ENCODE results near the gene CDK2AP2.
"Not testable (repeated sequence)": the region's sequence is repeated elsewhere in the genome, so short reads cannot be mapped to it uniquely, and the experiment has no call there.

CDK2AP2 gene

DNA sequence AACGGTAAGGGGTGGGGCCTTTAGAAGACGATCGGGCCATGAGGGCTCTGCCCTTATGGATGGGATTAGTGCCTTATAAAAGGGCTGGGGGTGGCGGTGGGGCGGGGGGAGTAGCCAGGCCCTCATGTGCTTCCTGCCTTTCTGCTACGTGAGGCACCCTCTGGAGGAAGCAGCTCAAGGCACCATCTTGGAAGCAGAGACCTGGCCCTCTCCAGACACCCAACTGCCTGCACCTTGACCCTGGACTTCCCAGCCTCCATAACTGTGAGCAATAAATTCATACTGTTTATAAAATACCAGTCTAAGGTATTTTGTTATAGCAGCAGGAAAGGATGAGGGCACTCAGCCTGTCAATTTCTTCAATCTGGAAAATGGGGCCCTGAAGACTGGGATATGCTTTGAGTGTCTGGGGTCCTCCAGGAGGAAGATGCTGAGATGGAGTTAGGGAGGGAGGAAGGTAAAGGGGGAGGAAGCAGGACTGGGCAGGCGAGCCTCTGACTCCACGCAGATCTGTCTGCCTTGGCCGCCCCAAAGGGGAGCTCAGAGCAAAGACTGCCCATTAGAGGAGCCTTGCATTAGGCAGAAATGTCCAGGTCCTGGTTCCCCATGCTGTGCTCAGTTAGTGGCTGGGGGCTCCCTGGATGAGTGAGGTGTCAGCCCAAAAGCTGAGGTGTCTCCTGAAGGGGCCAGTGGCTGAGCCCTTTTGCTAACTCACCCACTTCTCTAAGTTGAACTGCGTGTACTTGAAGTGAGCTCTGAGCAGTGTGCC, 10.0 kb upstream of the CDK2AP2 start:
- Histone ChIP-seq H3K79me2 (ENCODE audit: insufficient read depth, low read length) (no peaks in the 10 kb centered on the region), H3K27me3 (ENCODE audit: insufficient read depth, low read length, poor library complexity, severe bottlenecking) (no peaks in the 10 kb centered on the region), H3K4me1 (ENCODE audit: insufficient read depth, low read length, poor library complexity, severe bottlenecking) (no peaks in the 10 kb centered on the region), H3K4me2 (ENCODE audit: low read depth, low read length, poor library complexity, severe bottlenecking) (no peak overlapping the region), H3K4me3 (ENCODE audit: low read length, poor library complexity, severe bottlenecking) (no peak overlapping the region), H3K9ac (ENCODE audit: low read depth, low read length, poor library complexity, severe bottlenecking) (no peak overlapping the region), H3K36me3 (ENCODE audit: insufficient read depth, low read length) (no peaks in the 10 kb centered on the region), H3F3A (ENCODE audit: low read depth) (no peaks in the 10 kb centered on the region), H3K9me2 (replicated peaks; ENCODE audit: low read depth, low read length) (no peaks in the 10 kb centered on the region), H4K20me1 (ENCODE audit: insufficient read depth, low read length, poor library complexity, severe bottlenecking) (no peaks in the 10 kb centered on the region), H2AFZ (ENCODE audit: low read length) (no peak overlapping the region), H3K9me3 (ENCODE audit: insufficient read depth, low read depth, low read length) (no peaks in the 10 kb centered on the region)
- TF ChIP-seq, protein P1, sequence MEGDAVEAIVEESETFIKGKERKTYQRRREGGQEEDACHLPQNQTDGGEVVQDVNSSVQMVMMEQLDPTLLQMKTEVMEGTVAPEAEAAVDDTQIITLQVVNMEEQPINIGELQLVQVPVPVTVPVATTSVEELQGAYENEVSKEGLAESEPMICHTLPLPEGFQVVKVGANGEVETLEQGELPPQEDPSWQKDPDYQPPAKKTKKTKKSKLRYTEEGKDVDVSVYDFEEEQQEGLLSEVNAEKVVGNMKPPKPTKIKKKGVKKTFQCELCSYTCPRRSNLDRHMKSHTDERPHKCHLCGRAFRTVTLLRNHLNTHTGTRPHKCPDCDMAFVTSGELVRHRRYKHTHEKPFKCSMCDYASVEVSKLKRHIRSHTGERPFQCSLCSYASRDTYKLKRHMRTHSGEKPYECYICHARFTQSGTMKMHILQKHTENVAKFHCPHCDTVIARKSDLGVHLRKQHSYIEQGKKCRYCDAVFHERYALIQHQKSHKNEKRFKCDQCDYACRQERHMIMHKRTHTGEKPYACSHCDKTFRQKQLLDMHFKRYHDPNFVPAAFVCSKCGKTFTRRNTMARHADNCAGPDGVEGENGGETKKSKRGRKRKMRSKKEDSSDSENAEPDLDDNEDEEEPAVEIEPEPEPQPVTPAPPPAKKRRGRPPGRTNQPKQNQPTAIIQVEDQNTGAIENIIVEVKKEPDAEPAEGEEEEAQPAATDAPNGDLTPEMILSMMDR (conservative IDR thresholded peaks at IDR 0.05; ENCODE audit: low read length) = no peak

DNA sequence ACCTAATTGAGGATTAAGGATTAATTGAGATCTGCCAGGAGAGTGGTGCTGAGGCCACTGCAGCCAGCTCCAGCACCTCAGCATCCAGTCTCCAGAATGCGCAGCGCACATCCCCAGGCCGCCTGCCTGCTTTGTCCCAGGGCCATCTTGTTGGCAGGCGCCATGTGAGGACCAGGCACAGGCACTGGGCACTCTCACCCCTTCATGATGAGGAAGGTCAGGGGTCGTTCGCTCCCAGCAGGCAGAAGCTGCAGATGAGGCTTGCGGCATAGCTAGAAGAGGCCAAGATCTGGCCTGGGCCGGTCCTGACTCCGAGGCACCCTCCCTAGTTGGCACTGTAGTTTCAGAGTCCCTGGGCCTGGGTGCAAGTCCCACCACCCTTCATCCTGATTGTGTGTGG, 8.8 kb upstream of the CDK2AP2 start:
- H3F3A ChIP-seq (ENCODE audit: low read depth) = no peaks in the 10 kb centered on the region
- no peaks in the 10 kb centered on the region for H4K20me1 ChIP-seq (ENCODE audit: insufficient read depth, low read length, poor library complexity, severe bottlenecking)
- H3K36me3 ChIP-seq (ENCODE audit: insufficient read depth, low read length) = no peaks in the 10 kb centered on the region
- H3K27me3 ChIP-seq (ENCODE audit: insufficient read depth, low read length, poor library complexity, severe bottlenecking) = no peaks in the 10 kb centered on the region
- H3K4me2 ChIP-seq (ENCODE audit: low read depth, low read length, poor library complexity, severe bottlenecking) = no peak overlapping the region
- no peak overlapping the region for H3K4me3 ChIP-seq (ENCODE audit: low read length, poor library complexity, severe bottlenecking)
- no peak overlapping the region for H2AFZ ChIP-seq (ENCODE audit: low read length)
- H3K4me1 ChIP-seq (ENCODE audit: insufficient read depth, low read length, poor library complexity, severe bottlenecking) = no peaks in the 10 kb centered on the region
- TF ChIP-seq EZH2phosphoT487 (IDR thresholded peaks at IDR 0.05; ENCODE audit: borderline replicate concordance) = no peak
- TF ChIP-seq, protein P1 (conservative IDR thresholded peaks at IDR 0.05; ENCODE audit: low read length) = no peak
- no peaks in the 10 kb centered on the region for H3K79me2 ChIP-seq (ENCODE audit: insufficient read depth, low read length)
- H3K9ac ChIP-seq (ENCODE audit: low read depth, low read length, poor library complexity, severe bottlenecking) = no peak overlapping the region
- no peaks in the 10 kb centered on the region for H3K9me2 ChIP-seq (replicated peaks; ENCODE audit: low read depth, low read length)
- H3K9me3 ChIP-seq (ENCODE audit: insufficient read depth, low read depth, low read length) = no peaks in the 10 kb centered on the region

DNA sequence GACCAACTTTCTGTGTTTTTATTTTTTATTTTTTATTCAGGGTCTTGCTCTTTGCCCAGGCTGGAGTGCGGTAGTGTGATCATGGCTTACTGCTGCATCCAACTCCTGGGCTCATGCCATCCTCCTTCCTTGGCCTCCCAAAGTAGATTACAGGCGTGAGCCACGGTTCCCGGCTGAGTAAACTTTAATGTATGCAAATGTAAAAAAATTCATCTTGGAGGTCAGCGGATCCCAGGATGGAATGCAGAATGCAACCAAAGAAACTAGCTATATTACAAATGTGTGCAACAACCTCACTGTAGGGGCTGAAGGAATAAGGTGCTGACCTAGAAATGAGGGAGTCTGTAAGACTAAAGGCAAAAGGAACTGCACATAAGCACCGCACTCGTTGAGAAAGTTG, 6.2 kb upstream of the CDK2AP2 start:
- Histone ChIP-seq H3F3A (ENCODE audit: low read depth) (no peaks in the 10 kb centered on the region), H3K4me1 (ENCODE audit: insufficient read depth, low read length, poor library complexity, severe bottlenecking) (peaks cover under 1% of the 10 kb centered on the region), H3K4me2 (ENCODE audit: low read depth, low read length, poor library complexity, severe bottlenecking) (no peak overlapping the region), H3K9ac (ENCODE audit: low read depth, low read length, poor library complexity, severe bottlenecking) (no peak overlapping the region), H3K9me3 (ENCODE audit: insufficient read depth, low read depth, low read length) (no peaks in the 10 kb centered on the region), H2AFZ (ENCODE audit: low read length) (no peak overlapping the region), H3K9me2 (replicated peaks; ENCODE audit: low read depth, low read length) (no peaks in the 10 kb centered on the region), H3K4me3 (ENCODE audit: low read length, poor library complexity, severe bottlenecking) (no peak overlapping the region), H3K36me3 (ENCODE audit: insufficient read depth, low read length) (no peaks in the 10 kb centered on the region), H4K20me1 (ENCODE audit: insufficient read depth, low read length, poor library complexity, severe bottlenecking) (no peaks in the 10 kb centered on the region), H3K79me2 (ENCODE audit: insufficient read depth, low read length) (no peaks in the 10 kb centered on the region), H3K27me3 (ENCODE audit: insufficient read depth, low read length, poor library complexity, severe bottlenecking) (no peaks in the 10 kb centered on the region)
- TF ChIP-seq EZH2phosphoT487 (IDR thresholded peaks at IDR 0.05; ENCODE audit: borderline replicate concordance) = no peak
- TF ChIP-seq, protein P1 (conservative IDR thresholded peaks at IDR 0.05; ENCODE audit: low read length) = no peak

DNA sequence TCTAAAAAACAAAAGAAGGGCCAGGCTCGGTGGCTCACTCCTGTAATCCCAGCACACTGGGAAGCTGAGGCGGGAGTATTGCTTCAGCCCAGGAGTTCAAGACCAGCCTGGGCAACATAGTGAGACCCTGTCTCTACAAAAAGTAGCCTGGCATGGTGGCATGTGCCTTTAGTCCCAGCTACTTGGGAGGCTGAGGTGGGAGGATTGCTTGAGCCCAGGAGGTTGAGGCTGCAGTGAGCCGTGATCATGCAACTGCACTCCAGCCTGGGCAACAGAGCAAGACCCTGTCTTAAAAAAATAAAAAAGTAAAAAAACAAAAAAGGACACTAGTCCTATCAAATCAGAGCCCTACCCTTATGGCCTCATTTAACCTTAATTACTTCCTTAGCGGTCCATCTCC, 3.6 kb upstream of the CDK2AP2 start:
- peaks cover 13% of the 10 kb centered on the region for H3K79me2 ChIP-seq (ENCODE audit: insufficient read depth, low read length)
- peaks cover 12% of the 10 kb centered on the region for H4K20me1 ChIP-seq (ENCODE audit: insufficient read depth, low read length, poor library complexity, severe bottlenecking)
- H3K9me2 ChIP-seq (replicated peaks; ENCODE audit: low read depth, low read length); H3K4me2 ChIP-seq (ENCODE audit: low read depth, low read length, poor library complexity, severe bottlenecking); H3K36me3 ChIP-seq (ENCODE audit: insufficient read depth, low read length); H3K4me3 ChIP-seq (ENCODE audit: low read length, poor library complexity, severe bottlenecking); H3K9me3 ChIP-seq (ENCODE audit: insufficient read depth, low read depth, low read length); H3K9ac ChIP-seq (ENCODE audit: low read depth, low read length, poor library complexity, severe bottlenecking); H3K27me3 ChIP-seq (ENCODE audit: insufficient read depth, low read length, poor library complexity, severe bottlenecking); H2AFZ ChIP-seq (ENCODE audit: low read length); H3F3A ChIP-seq (ENCODE audit: low read depth): not testable (repeated sequence)
- H3K4me1 ChIP-seq (ENCODE audit: insufficient read depth, low read length, poor library complexity, severe bottlenecking) = peaks cover 14% of the 10 kb centered on the region

Measured in Loucy (cell line).